ENCODE data around the gene KIF13A.

Gene KIF13A

GRCh38 chr6:17712576-17712975, 274.9 kb downstream of the KIF13A start:
- DNase-seq: no peak

- no peak for DNase-seq
These were observed 277.1 kb downstream of the KIF13A start for GRCh38 chr6:17710331-17710730.

- no peak for DNase-seq
These were observed 278.0 kb downstream of the KIF13A start for GRCh38 chr6:17709476-17709875.
